Measurements from ENCODE around the gene BEND3.
A peak's percentile ranks its signal among the peaks of the same experiment; 100 is the strongest.
"Not testable (repeated sequence)": the region's sequence is repeated elsewhere in the genome, so short reads cannot be mapped to it uniquely, and the experiment has no call there.

Gene BEND3

DNA sequence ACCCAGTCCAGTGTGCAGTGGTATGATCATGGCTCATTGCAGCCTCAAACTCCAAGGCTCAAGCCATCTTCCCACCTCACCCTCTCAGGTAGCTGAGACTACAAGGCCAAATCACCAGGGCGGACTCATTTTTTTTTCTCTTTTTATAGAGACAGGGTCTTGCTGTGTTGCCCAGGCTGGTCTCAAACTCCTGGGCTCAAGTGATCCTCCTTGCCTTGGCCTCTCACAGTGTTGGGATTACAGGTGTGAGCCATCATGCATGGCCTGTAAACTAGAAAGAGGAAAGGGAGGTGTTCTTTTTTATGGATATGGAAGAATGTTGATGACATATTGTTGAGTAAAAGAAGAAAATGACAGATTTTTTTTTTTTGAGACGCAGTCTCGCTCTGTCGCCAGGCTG is 5.1 kb upstream of the BEND3 start:
- DNase-seq (ENCODE audit: low read depth): no peak

DNA sequence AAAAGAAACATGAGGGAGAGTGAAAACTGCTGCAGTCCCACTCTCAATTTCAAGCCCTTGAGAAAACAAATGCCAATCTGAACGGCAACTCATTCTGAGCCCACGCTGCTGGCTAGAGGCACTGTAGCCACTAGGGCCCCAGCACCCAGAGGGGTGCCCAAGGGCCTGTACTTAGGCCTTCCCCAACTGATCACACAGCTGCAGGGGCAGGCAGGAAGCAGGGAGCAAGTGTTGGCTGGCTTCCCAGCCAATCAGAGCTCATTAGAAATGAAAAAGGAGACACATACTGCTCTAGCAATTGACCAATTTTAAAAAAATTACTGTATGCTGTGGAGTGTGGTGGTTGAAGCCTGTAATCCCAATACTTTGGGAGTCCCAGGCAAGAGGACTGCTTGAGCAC is 3.7 kb upstream of the BEND3 start:
- DNase-seq (ENCODE audit: low read depth): no peak

DNA sequence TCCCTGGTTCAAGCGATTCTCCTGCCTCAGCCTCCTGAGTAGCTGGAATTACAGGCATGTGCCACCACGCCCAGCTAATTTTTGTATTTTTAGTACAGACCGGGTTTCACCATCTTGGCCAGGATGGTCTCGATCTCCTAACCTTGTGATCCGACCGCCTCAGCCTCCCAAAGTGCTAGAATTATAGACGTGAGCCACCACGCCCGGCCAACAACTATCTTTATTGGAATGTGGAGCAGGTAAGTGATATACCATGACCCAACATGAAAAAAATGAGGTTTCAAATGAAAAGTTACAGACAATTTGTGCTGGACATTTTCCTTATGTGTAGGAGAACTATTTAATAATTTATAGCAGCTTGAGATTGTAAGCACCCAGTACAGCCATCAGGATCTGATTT is 3.2 kb upstream of the BEND3 start:
- not testable (repeated sequence) for DNase-seq (ENCODE audit: low read depth)

DNA sequence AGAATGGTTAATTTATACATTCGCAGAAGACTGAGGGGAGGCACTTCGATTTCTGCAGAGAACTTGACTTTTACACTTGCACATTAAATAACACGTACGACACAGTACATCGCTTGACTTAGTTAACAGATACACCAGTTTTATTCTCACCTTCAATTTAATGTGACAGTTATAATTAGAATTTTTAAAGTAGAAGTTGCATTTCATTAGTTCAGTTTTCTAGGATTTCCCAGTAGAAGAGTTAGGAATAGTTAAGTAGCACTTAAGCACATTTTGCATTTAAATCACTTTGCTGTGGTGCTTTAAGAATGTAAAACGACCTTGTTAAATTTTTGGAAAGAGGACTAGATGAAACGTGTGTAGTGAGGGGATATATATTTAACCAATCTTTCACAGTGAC is 1.6 kb upstream of the BEND3 start:
- no peak for DNase-seq (ENCODE audit: low read depth)

DNA sequence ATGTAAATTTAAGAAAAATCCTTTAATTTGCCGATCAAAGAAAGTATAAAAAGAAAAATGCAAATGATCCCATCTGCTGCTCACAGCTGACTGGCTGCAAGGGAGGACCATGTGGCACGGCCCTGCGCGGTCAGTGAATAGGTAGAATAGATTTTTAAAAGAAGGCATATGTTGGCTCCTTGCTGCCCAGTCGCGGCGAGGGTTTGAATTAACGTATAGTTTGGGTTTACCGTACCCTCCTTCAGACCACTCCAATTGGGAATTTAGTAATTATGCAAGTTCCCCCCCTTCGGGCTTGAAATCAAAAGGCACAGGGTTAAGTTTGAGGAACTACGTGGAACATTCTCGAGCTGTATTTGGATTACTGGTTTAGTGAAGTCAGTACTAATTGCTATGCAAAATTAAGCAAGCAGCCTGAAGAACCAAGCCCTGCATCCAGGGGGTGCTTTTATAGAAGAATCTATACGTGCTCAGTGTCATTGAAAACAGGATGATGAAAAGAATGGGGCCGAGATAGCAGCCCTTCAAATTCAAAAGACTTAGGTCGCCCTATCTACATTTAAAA is 1.1 kb upstream of the BEND3 start:
- no peak for DNase-seq (ENCODE audit: low read depth)

DNA sequence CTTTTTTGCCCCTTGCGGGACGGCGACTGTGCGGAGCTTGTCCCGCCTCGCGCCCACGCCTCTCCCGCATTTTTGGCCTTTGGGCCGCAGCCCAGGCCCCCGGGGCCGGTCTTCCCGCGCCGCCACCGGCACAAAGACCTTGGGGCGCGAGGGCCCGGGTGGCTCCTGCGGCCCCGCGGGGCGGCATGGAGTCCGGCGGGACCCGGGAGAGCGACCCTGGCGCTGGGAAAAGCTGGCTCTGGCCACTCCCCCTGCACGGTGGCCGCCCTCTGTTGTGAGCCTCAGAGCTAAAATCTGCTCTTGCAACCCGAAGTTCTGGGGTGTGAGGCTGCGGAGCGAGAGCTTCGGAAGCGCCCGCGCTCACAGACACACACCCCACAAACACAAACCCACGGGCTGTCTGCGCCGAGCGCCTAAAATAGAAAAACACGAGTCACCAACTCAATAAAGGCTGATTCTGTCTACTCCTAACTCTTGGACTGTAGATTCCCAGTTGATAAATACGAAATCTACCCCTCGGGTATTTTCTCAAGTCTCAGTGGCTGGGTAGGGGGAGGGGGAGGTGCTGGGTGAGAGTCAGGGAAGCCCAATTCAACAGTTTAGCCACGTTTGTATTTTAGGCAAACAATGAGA is 496 bp upstream of the BEND3 start:
- DNase-seq (ENCODE audit: low read depth): no peak

DNA sequence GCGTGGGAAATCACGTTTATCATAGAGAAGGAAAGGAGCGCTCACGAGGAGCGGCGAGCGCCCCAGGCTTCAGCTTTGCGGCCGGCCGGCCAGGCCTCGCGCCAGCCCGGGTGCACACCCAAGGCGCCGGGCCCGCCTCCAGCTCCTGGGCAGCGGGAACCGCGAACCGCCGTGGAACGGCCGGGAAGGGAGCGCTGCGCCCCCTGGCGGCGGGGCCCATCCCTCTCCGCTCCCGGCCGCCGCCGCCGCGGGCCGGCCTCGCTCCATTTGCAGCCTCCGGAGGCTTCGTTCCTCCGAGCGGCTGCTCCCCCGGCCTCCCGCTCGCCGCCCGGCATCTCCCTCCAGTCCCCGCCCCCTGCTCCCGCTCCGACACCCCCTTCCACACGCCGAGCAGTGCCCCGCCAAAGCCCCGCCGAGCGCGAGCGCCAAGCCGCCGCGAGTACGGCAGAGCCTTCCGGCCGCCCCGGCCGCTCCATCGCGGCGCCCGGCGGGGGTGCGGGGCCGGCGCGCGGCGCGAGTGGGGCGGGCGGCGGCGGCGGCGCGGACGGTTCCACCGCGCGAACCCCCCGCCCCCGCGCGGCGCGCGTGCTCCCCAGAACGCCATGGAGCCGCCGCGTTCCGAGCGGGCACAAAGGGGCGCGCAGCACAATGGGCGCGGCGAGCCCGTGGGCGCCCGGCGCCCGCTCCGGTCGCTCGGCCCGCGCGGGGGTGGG is 946 bp downstream of the BEND3 start:
- peak; percentile 80 for DNase-seq (ENCODE audit: low read depth)

DNA sequence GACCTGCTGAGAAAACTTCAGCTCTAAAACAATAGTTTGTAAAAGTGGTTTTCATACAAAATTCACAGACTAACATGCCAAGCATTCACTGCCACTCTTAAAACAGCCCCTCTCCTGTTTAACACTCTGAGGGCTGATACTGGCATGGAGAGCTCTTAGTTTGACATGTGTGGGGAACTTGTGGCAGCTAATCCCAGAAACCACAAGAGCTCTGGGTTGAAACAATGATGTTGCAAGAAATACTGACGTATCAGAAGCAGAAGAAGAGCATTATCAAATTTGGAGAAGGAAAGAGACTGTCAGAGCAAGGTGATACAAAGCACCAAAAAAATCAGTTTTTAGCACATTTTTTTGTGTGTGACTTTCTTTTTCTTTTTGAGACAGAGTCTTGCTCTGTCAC is 5.1 kb downstream of the BEND3 start:
- DNase-seq (ENCODE audit: low read depth): peak; percentile 86

DNA sequence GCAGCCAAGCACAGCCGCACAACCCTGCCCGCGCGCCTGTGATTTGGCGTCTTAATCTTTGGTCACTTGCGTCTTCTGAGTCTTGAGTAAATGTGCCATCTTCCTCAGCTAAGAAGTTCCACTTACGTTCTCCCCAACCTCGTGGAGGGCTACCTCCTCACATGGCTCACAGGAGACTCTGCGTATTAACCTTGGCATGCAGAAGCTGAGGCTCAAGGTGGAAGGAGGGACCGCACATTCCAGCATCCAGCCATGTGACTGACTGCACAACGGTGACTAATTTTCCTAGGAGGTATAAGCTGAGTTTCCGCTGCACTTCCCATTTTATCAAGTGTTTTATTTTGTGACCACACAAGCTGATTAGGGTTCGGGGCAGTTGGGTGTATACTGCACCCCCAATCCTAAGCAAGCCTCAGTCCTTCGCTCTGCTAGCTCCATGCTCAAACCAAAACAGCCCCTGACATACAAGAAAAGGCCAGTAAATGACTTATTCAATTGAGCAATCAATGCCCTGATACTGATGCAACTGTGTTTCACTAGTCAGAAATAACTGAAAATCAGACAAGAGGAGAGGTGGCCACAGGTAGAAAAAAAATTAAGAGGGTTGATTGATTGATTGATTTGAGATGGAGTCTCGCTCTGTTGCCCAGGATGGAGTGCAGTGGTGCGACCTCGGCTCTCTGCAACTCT is 7.0 kb downstream of the BEND3 start:
- DNase-seq (ENCODE audit: low read depth): peak; percentile 52

DNA sequence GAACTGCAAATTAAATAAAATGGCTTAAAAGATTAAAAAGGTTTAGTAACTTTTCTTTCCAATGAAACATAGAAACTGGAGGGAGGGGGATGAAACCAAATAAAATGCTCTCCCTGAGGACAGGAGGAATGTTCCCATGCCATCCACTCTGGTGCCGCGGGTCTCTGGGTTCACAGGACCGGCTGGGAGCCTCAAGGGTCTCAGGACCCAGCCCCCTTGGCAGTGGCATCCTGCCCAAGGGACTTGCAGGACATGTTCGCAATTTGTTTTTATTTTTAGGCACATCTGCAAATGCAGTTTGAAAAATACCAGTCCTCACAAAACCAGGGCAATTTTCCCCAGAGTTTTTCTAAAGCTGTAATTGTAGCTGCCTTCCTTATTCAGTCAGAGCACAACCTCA is 7.5 kb downstream of the BEND3 start:
- no peak for DNase-seq (ENCODE audit: low read depth)

DNA sequence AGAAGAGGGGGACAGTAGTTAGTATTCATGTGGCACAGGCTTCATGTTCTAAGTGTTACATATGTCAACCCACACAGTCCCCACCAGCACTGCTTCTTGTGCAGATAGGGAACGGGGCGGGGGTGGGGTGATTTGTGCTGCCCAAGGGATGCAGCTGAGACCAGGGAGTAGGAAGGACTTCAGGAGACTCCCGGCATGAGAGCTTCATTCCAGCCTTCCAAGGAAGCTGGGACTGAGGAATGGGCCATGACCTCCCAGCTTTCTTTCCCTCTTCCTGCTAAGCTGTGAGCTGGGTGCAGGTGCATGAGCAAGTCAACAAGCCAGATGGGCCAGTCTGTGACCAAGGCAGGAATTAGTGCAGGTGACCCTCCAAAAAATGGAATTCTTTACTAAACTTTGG is 9.2 kb downstream of the BEND3 start:
- no peak for DNase-seq (ENCODE audit: low read depth)

DNA sequence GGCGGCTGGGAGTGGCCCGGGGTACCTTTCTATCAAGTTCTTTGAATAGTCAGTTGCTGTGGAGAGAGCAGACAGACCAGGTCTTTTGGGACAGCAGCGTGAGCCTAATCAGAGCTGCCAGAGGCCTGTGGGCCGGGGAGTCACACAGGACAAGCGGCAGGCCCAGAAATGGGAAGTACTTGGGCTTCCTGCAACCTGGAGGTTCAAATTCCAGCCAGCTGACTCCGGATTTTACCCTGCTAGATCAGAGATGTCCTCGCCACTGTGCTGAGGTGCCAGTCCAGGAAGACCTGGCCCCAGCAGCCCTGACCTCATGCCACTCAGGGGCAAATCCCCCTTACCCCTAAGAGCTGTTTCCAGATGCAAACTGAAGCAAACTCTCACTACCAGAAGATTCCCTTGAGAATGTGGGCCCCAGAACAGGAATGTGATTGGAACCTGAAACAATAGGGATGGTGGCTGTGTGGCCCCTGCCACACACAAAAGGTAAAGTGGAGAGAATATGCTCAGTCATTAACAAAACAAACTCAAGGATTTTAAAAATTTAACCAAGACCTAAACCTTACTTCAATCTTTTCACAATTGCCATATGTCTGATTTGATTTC is 9.7 kb downstream of the BEND3 start:
- DNase-seq (ENCODE audit: low read depth): no peak

DNA sequence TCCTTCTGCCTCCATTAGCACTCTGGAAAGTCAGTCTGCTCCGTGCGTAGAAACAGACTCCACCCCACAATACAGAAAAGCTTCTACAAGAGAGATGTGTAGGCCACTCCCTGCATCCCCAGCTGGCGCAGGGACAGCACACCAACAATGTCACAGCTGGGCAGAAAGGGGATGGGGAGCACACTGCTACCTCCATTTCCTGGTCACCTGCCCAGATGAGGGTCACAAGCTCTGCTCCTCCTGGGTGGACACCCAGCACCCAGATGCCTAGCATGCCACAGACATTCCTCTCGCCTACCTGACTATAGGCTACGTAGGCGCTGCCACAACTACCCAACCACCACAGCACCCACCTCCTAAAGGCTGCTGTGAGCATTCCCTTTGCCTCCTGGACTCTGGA is 12.2 kb downstream of the BEND3 start:
- no peak for DNase-seq (ENCODE audit: low read depth)

DNA sequence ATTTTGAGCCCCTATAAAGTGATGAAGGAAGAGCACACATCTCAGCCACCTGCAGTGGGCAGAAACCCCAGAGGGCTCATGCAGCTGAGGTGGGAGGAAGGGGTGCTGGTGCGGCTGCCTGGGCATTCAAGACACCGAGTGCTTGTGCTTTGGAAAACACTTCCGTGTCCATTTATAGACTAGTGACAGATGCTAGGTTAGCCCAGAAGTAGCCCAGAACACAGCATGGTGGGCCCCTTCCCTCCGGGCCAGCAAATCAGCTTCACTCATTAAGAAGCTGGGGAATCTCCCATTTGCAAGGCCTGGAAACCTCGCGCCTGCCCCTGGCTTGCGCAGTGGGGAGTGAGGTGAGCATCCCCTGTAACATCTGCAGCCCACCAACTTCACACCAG is 12.9 kb downstream of the BEND3 start:
- no peak for DNase-seq (ENCODE audit: low read depth)

DNA sequence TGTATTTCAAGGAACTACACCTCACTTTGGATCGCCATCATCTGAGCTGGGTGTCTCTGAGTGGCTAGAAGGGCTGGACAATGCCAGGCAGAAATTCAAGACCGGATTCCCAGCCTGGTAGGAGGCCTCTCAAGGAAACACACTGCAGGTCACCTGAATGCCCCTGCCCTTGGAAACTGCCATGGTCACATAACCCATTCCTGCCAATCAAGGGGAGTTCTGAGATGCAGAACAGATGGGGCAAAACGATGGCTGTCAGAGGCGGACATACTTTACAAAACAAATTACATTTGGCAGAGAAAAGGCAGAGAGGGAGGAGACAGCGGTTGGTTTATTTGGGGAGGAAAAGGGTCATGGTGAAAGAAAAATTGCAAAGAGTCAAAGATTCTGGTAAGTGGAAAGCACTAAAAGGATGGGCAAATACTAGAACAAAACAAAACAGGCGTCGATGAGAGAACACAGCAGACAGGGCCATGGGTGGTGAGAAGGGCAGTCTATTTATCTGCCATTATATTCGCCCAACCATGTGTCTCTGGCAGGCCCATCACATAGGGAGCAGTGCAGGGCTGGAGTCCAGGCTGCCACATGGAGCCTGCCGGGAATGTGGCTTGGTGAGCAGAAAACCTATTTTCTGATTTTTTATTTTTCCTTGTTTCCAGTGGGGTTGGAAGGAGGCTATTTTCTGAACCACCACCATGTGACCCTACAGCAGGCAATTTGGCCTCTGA is 13.5 kb downstream of the BEND3 start:
- DNase-seq (ENCODE audit: low read depth): no peak

DNA sequence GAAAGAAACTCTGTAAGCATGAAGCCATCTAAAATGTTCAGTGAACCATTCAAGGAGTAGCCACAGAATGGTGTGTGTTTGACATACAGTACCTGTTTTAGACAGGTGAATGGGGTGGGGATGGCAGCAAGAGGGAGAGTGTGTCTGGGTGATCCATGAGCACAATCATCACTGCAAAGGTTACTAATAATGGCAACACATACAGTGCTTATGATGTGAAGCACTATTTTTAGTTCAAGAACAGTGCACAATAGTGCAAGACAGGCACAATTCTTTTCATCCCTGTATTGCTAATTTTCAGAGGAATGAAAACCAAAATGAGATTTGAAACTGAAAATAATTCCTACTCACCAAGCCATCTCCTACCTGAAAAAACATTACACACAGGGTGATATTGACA is 14.1 kb downstream of the BEND3 start:
- no peak for DNase-seq (ENCODE audit: low read depth)

DNA sequence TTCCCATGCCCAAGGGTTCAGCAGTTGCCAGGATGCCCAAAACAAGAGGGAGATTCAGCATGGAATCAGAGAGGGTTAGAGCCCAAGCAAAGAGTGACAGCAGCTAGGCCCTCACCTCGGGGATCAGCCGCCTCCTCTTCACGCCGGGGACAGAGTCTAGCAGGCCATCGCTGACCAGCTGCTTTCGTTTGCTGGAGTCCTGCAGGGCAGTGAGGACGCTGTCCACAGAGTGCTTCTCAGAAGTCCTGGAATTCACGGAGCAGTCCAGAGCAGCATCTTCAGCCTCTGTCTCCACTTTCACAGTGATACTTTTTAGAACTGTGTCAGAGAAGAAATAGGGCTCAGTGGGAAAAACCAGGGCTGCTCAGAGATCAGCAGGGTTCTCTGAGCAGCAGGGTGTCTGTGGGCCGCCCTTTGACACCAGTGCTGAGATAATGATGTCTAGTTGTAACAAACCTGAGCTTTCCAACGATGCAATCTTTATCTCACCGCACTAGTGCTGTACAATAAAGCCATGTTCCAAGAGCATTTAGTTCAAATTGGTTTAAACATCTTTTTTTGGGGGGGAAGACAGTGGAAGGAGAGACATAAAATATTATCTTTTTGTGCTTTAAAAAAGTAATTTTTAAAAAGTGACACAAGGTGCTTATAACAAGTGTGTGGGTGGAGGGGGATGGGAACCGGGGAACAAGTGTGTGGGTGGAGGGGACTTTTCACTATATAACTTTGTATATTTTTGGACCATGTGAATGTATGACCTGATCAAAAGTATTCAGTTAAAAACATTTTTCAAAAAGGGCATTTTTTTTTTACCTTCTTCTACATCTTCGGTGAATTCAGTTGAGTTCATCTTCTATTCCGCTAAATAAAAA is 16.6 kb downstream of the BEND3 start:
- DNase-seq (ENCODE audit: low read depth): no peak

DNA sequence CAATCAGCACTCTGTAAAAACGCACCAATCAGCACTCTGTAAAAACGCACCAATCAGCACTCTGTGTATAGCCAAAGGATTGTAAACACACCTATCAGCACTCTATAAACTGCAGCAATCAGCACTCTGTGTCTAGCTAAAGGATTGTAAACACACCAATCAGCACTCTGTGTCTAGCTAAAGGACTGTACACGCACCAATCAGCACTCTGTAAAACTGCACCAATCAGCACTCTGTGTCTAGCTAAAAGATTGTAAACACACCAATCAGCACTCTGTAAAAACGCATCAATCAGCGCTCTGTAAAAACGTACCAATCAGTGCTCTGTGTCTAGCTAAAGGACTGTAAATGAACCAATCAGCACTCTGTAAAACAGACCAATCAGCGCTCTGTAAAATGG is 30.9 kb downstream of the BEND3 start:
- not testable (repeated sequence) for DNase-seq (ENCODE audit: low read depth)

DNA sequence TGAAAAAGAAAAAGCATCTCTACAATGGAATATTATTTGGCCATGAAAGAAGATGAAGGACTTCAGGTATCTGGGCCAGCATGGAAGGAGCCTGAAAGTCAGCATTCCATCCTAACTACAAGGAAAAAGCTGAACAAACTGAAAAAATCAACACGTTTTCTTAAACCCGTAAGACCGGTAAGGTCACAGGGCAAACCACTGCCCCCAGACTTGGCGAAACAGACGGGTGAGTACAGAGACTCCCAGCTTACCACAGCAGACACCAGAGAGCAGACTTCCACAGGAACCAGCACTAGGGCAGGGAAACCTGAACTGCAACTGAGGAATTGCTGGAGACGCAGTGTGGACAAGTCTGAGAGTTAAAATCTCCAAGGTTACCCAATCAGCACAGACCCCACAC is 31.4 kb downstream of the BEND3 start:
- DNase-seq (ENCODE audit: low read depth): no peak

DNA sequence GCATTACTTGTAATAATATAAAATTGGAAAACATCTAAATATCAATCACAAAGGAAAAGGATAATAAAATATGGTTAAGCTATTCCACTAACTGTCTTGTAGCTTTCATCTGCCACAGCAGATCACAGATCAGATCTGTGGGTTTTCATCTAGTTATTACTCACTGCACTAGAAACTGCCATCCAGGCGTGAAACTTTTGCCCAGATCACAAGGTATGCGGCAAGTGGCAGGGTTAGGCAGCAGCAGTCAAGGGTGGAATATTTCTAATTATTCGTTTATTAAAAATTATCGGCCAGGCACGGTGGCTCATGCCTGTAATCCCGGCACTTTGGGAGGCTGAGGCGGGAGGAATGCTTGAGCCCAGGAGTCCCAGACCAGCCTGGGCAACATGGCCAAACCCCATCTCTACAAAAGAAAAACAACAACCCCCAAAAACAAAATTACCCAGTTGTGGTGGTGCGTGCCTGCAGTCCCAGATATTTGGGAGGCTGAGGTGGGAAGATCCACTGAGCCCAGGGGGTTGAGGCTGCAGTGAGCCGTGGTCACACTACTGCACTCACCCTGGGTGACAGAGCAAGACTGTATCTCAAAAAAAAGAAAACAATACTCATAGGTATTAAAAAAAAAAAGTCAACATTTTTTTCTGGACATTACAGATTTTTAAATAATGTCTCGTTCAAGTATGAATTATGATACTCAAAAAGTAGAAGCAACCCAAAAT is 32.1 kb downstream of the BEND3 start:
- DNase-seq (ENCODE audit: low read depth): no peak

Measured in amniotic epithelial cell (primary cell).